Endothelial cell of umbilical vein (primary cell): ENCODE results near the gene ZFX. TPM values are rescaled to one million over a fixed set of nuclear protein-coding genes. Genes with fewer than 3 reads are reported as not detected.

Experiments
- BruUV-seq: library from RNA; stranded (reverse); fragments of 400-500 nt; replicated peaks from 2 replicates; lab custom pipeline; 2021; lab: Mats Ljungman, UMichigan
- CTCF ChIA-PET: fragments of 300-600, 350-600 bp; sonication (Branson Sonifier 250); formaldehyde crosslinking; loops from one replicate; lab custom pipeline; 2021; ENCODE audit warnings: antibody characterized with exemption, inconsistent platforms; lab: Charles Lee
- POLR2A ChIA-PET: fragments of 300-600, 350-600 bp; sonication (Branson Sonifier 250); formaldehyde crosslinking; loops from one replicate; lab custom pipeline; 2021; ENCODE audit warnings: antibody characterized with exemption, inconsistent platforms; lab: Charles Lee
- DNase-seq: peaks from one replicate; pipeline ENCODE4 v3.0.0-alpha.2; 2011; ENCODE audit warnings: low read depth, low spot score
- FAIRE-seq: peaks from 2 replicates; lab custom pipeline; 2011; peaks lifted over from hg19 to GRCh38; lab: Jason Lieb, UNC
- H2AFZ ChIP-seq: 2 replicates; pipeline ENCODE4 v1.6.0; 2012; ENCODE audit warnings: low read depth, low read length, control low read depth, inconsistent platforms
- H3K27ac ChIP-seq: 2 replicates; pipeline ENCODE4 v1.5.1; 2011; ENCODE audit warnings: low read depth, mild to moderate bottlenecking, control low read depth, low read length, moderate library complexity; ENCODE audit not compliant: insufficient read depth
- H3K27me3 ChIP-seq, 2 experiments: 2 replicates each; pipeline versions ENCODE4 v1.6.0 to v1.6.1; 2011; ENCODE audit warnings: low read length in 2 of 2, mixed read lengths in 1 of 2; ENCODE audit not compliant: control insufficient read depth in 2 of 2, insufficient read depth in 2 of 2
- H3K36me3 ChIP-seq, 2 experiments: 2 replicates in 1 of 2; 3 replicates in 1 of 2; pipeline ENCODE4 v1.5.1; 2011; ENCODE audit warnings: low read length in 2 of 2, mild to moderate bottlenecking in 1 of 2, moderate library complexity in 1 of 2; ENCODE audit not compliant: control insufficient read depth in 2 of 2, insufficient read depth in 2 of 2; ENCODE audit errors: extremely low read depth in 1 of 2
- H3K4me1 ChIP-seq: 3 replicates; pipeline ENCODE4 v1.5.1; 2011; ENCODE audit warnings: mild to moderate bottlenecking, low read length; ENCODE audit not compliant: control insufficient read depth, insufficient read depth; ENCODE audit errors: extremely low read depth
- H3K4me2 ChIP-seq: 2 replicates; pipeline ENCODE4 v1.6.1; 2011; ENCODE audit warnings: low read length, control low read depth, mixed read lengths; ENCODE audit not compliant: insufficient read depth
- H3K4me3 ChIP-seq, 3 experiments: fragments of 200-600 bp in 1 of 3; sonication (generic), shearing (Covaris generic) in 1 of 3; replicated peaks in 1 of 3; 2 replicates each; pipeline ENCODE4 v1.5.1; 2011 to 2016; ENCODE audit warnings: control low read depth in 3 of 3, low read length in 3 of 3, mild to moderate bottlenecking in 2 of 3, inconsistent platforms in 1 of 3, low read depth in 1 of 3, moderate library complexity in 1 of 3; ENCODE audit not compliant: insufficient read depth in 1 of 3
- H3K79me2 ChIP-seq: 2 replicates; pipeline ENCODE4 v1.6.0; 2012; ENCODE audit warnings: low read length, inconsistent platforms; ENCODE audit not compliant: control insufficient read depth, insufficient read depth
- H3K9ac ChIP-seq: replicated peaks from 2 replicates; pipeline ENCODE3; 2011; ENCODE audit warnings: low read length, control low read depth; ENCODE audit not compliant: insufficient read depth; ENCODE audit errors: extremely low read depth
- H3K9me1 ChIP-seq: replicated peaks from 3 replicates; pipeline ENCODE4 v1.6.0; 2011; ENCODE audit warnings: mild to moderate bottlenecking, low read length; ENCODE audit not compliant: control insufficient read depth, insufficient read depth; ENCODE audit errors: extremely low read depth
- H3K9me3 ChIP-seq: replicated peaks from 2 replicates; pipeline ENCODE4 v1.5.1; 2012; ENCODE audit warnings: low read length, inconsistent platforms; ENCODE audit not compliant: control insufficient read depth, insufficient read depth
- H4K20me1 ChIP-seq: replicated peaks from 2 replicates; pipeline ENCODE3; 2011; ENCODE audit warnings: mild to moderate bottlenecking, low read length; ENCODE audit not compliant: control insufficient read depth, insufficient read depth; ENCODE audit errors: extremely low read depth
- EZH2 ChIP-seq: IDR thresholded peaks from 2 replicates; pipeline ENCODE4 v1.6.1; 2012; ENCODE audit warnings: borderline replicate concordance, low read depth, mild to moderate bottlenecking, moderate library complexity, low read length, inconsistent platforms; ENCODE audit not compliant: severe bottlenecking
- FOS ChIP-seq: IDR thresholded peaks from 2 replicates; pipeline ENCODE4 v1.6.1; 2011; ENCODE audit warnings: mild to moderate bottlenecking, low read length, moderate library complexity, borderline replicate concordance; ENCODE audit not compliant: insufficient read depth
- GATA2 ChIP-seq: IDR thresholded peaks from 2 replicates; pipeline ENCODE4 v1.7.0; 2011; ENCODE audit warnings: low read depth, mild to moderate bottlenecking, moderate library complexity, mixed read lengths, low read length; ENCODE audit not compliant: insufficient read length, insufficient read depth
- JUN ChIP-seq: IDR thresholded peaks from 2 replicates; pipeline ENCODE4 v1.6.1; 2011; ENCODE audit warnings: borderline replicate concordance, low read depth; ENCODE audit not compliant: insufficient read length, insufficient read depth
- MYC ChIP-seq: IDR thresholded peaks from one replicate; pipeline ENCODE4 v1.6.1; 2011; ENCODE audit warnings: mild to moderate bottlenecking, low read depth, low read length
- POLR2A ChIP-seq: IDR thresholded peaks from 2 replicates; pipeline ENCODE4 v1.6.1; 2012; ENCODE audit warnings: low read depth, mild to moderate bottlenecking, control low read depth, low read length
- POLR2AphosphoS5 ChIP-seq: IDR thresholded peaks from 2 replicates; pipeline ENCODE4 v1.6.1; 2012; ENCODE audit warnings: low read depth, mild to moderate bottlenecking, control low read depth, low read length, moderate library complexity; ENCODE audit not compliant: insufficient read depth
- dilution Hi-C: fragments of 300-500 bp; cut with MboI; formaldehyde crosslinking; loops from one replicate; pipeline ENCODE4 v1.15.0; 2019; ENCODE audit warnings: low sequenced_read_pairs; ENCODE audit not compliant: extremely low pct_ligation_motif_present
- intact Hi-C: fragments of 100-400 bp; cut with micrococcal nuclease; formaldehyde crosslinking; loops from one replicate; pipeline ENCODE4 v1.10.0; 2022
- polyA plus RNA-seq, 4 experiments: library from polyadenylated mRNA; depleted of rRNA in 3 of 4; stranded (reverse) in 3 of 4; unstranded in 1 of 4; fragments of >200 nt; gene quantifications; 2 replicates each; pipeline versions ENCODE4 v1.2.1 to v1.2.3, GENCODE V29; 2011 to 2012; ENCODE audit warnings: missing spikeins in 1 of 4
- total RNA-seq: library from RNA; stranded (reverse); gene quantifications from 2 replicates; pipeline ENCODE4 v1.2.3, GENCODE V29; 2021
- TF ChIP-seq, protein P1 (sequence below), 2 donors: IDR thresholded peaks; 1 replicate in 1 of 2; 2 replicates in 1 of 2; pipeline ENCODE4 v1.5.1; 2011; ENCODE audit warnings: low read length in 2 of 2, mild to moderate bottlenecking in 2 of 2, moderate library complexity in 2 of 2, control low read depth in 1 of 2, inconsistent platforms in 1 of 2, low read depth in 1 of 2; ENCODE audit not compliant: insufficient read depth in 1 of 2; ENCODE audit errors: extremely low read depth in 1 of 2
- TF ChIP-seq, protein P2 (sequence below): IDR thresholded peaks from 2 replicates; pipeline ENCODE4 v1.6.1; 2011; ENCODE audit not compliant: insufficient read depth, insufficient read length

Gene ZFX
- total and polyA plus RNA-seq, 2 donors (not counting 3 experiments of a cell fraction or from before 2014, with no cell fraction given), result 11.4 to 34.1 TPM

GRCh38 chrX:24204958-24205357 is 55.4 kb downstream of the ZFX start:
- peaks cover 50% of the 10 kb centered on the region for H3K79me2 ChIP-seq
- no peak overlapping the region for H3K27ac ChIP-seq
- H3K4me2 ChIP-seq, result no peak overlapping the region
- ChIA-PET CTCF (interaction anchor here (1.7 kb wide), 1 partner anchor 123 kb away, joined by 4 read pairs; no protein-coding TSS in a partner anchor), POLR2A (no interaction called here)
- no peak for DNase-seq
- no peaks in the 10 kb centered on the region for H3K4me1 ChIP-seq
- no TSS peak for BruUV-seq
- FAIRE-seq, result no peak
- no peak overlapping the region for H3K4me3 ChIP-seq
- dilution Hi-C loops (no loop called here), intact Hi-C loops (no loop called here)
- peaks cover 2 to 4% of the 10 kb centered on the region in 2 experiments for H3K36me3 ChIP-seq
- no peaks in the 10 kb centered on the region for H4K20me1 ChIP-seq
- H3K9me1 ChIP-seq, result no peaks in the 10 kb centered on the region
- H3K27me3 ChIP-seq, result no peaks in the 10 kb centered on the region
- H3K9me3 ChIP-seq, result no peaks in the 10 kb centered on the region
- no peak overlapping the region for H3K9ac ChIP-seq
- H2AFZ ChIP-seq, result no peak overlapping the region
- TF ChIP-seq GATA2 (no peak), POLR2AphosphoS5 (no peak), POLR2A (no peak), EZH2 (no peak)
- TF ChIP-seq, protein P1, sequence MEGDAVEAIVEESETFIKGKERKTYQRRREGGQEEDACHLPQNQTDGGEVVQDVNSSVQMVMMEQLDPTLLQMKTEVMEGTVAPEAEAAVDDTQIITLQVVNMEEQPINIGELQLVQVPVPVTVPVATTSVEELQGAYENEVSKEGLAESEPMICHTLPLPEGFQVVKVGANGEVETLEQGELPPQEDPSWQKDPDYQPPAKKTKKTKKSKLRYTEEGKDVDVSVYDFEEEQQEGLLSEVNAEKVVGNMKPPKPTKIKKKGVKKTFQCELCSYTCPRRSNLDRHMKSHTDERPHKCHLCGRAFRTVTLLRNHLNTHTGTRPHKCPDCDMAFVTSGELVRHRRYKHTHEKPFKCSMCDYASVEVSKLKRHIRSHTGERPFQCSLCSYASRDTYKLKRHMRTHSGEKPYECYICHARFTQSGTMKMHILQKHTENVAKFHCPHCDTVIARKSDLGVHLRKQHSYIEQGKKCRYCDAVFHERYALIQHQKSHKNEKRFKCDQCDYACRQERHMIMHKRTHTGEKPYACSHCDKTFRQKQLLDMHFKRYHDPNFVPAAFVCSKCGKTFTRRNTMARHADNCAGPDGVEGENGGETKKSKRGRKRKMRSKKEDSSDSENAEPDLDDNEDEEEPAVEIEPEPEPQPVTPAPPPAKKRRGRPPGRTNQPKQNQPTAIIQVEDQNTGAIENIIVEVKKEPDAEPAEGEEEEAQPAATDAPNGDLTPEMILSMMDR (IDR thresholded peaks at IDR 0.05; ENCODE audit: extremely low read depth in 1 of 2, insufficient read depth in 1 of 2, low read depth in 1 of 2, low read length in 2 of 2), result no peak

- DNase-seq (no peak), FAIRE-seq (no peak)
- Histone ChIP-seq H3K4me1 (no peaks in the 10 kb centered on the region), H3K27me3 (no peaks in the 10 kb centered on the region), H4K20me1 (no peaks in the 10 kb centered on the region), H3K4me2 (no peak overlapping the region), H3K27ac (no peak overlapping the region), H3K79me2 (peaks cover 26% of the 10 kb centered on the region), H3K9me1 (no peaks in the 10 kb centered on the region), H2AFZ (no peak overlapping the region), H3K9ac (no peak overlapping the region), H3K36me3 (peaks cover 0 to 10% of the 10 kb centered on the region in 2 experiments), H3K4me3 (no peak overlapping the region), H3K9me3 (no peaks in the 10 kb centered on the region)
- TF ChIP-seq JUN, result no peak
- no peak for TF ChIP-seq FOS
- TF ChIP-seq EZH2, result no peak
- TF ChIP-seq, protein P1 (IDR thresholded peaks at IDR 0.05; ENCODE audit: extremely low read depth in 1 of 2, insufficient read depth in 1 of 2, low read depth in 1 of 2, low read length in 2 of 2), result no peak
- TF ChIP-seq POLR2AphosphoS5, result no peak
- TF ChIP-seq POLR2A, result no peak
- TF ChIP-seq, protein P2, sequence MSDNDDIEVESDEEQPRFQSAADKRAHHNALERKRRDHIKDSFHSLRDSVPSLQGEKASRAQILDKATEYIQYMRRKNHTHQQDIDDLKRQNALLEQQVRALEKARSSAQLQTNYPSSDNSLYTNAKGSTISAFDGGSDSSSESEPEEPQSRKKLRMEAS, result no peak
- TF ChIP-seq GATA2, result no peak
- TF ChIP-seq MYC, result no peak
- POLR2A ChIA-PET, result interaction anchor here (0.7 kb wide), 1 partner anchor 14 kb away, joined by 5 read pairs; no protein-coding TSS in a partner anchor
- CTCF ChIA-PET, result interaction anchor here (0.8 kb wide), 1 partner anchor 21 kb away, joined by 3 read pairs; no protein-coding TSS in a partner anchor
- dilution Hi-C loops, result no loop called here
- intact Hi-C loops, result no loop called here
- no TSS peak for BruUV-seq
Measured at GRCh38 chrX:24207826-24208225, 58.3 kb downstream of the ZFX start.
